Activated naive CD4-positive, alpha-beta T cell treated with anti-CD3 and anti-CD28 coated beads, Interleukin-2, amount 50 U/mL, for 72 hours (primary cell): Measurements from ENCODE around the gene PRXL2B. TPM values are rescaled to one million over a fixed set of nuclear protein-coding genes. Genes with fewer than 3 reads are reported as not detected.
A peak's percentile ranks its signal among the peaks of the same experiment; 100 is the strongest.
"Not testable (repeated sequence)": the region's sequence is repeated elsewhere in the genome, so short reads cannot be mapped to it uniquely, and the experiment has no call there.

Experiments used
- ATAC-seq, 2 donors: fragments of 150-1000 bp; cut with Tn5 transposase; 2 replicates each; pipeline ENCODE4 v1.10.0; 2021; ENCODE audit warnings: mild to moderate bottlenecking in 2 of 2, moderate library complexity in 2 of 2
- DNase-seq, 2 donors: peaks; one replicate each; pipeline ENCODE4 v3.0.0; 2021 to 2022; ENCODE audit warnings: low spot score in 2 of 2
- H3K27ac Mint-ChIP-seq, 2 donors: one replicate each; pipeline ENCODE4 v1.8.0; 2022; ENCODE audit warnings: mild to moderate bottlenecking in 2 of 2, mixed read lengths in 2 of 2
- H3K36me3 Mint-ChIP-seq, 2 donors: one replicate each; pipeline ENCODE4 v1.8.0; 2022; ENCODE audit warnings: mixed read lengths in 2 of 2
- H3K9me3 Mint-ChIP-seq, 2 donors: one replicate each; pipeline ENCODE4 v1.8.0; 2022; ENCODE audit warnings: mixed read lengths in 2 of 2
- total RNA-seq, 2 donors: library from RNA; stranded (reverse); gene quantifications; one replicate each; pipeline ENCODE4 v1.2.3, GENCODE V29; 2022

The PRXL2B gene
- total RNA-seq, 2 donors from 2014 or later = 34.7 to 38.8 TPM

- H3K9me3 Mint-ChIP-seq = no peaks in the 10 kb centered on the region
- H3K36me3 Mint-ChIP-seq = peaks cover 7 to 12% of the 10 kb centered on the region in 2 donors
- ATAC-seq (no peak), DNase-seq (no peak)
- H3K27ac Mint-ChIP-seq = peak overlapping the region; percentile 86 to 97
Observed at GRCh38 chr1:2558420-2558819, 28.2 kb upstream of the PRXL2B start.

GRCh38 chr1:2558861-2559260 lies 27.7 kb upstream of the PRXL2B start:
- ATAC-seq = no peak
- Mint-ChIP-seq H3K27ac (peak overlapping the region; percentile 86 to 97), H3K36me3 (peaks cover 7 to 12% of the 10 kb centered on the region in 2 donors), H3K9me3 (no peaks in the 10 kb centered on the region)
- no peak for DNase-seq

- DNase-seq = no peak
- Mint-ChIP-seq H3K27ac (no peak overlapping the region), H3K9me3 (no peaks in the 10 kb centered on the region), H3K36me3 (peaks cover 7 to 12% of the 10 kb centered on the region in 2 donors)
- ATAC-seq = no peak
Observed at GRCh38 chr1:2559509-2560298, 26.9 kb upstream of the PRXL2B start.

- Mint-ChIP-seq H3K9me3 (no peaks in the 10 kb centered on the region), H3K36me3 (peaks cover 7 to 12% of the 10 kb centered on the region in 2 donors), H3K27ac (peak overlapping the region in 1 of 2 donors; percentile 44)
- DNase-seq (no peak), ATAC-seq (no peak)
Observed at GRCh38 chr1:2560299-2561073, 26.1 kb upstream of the PRXL2B start.

- Mint-ChIP-seq H3K27ac (peak overlapping the region; percentile 31 to 69), H3K36me3 (peaks cover 5 to 7% of the 10 kb centered on the region in 2 donors), H3K9me3 (no peaks in the 10 kb centered on the region)
- DNase-seq (no peak), ATAC-seq (no peak)
Observed at GRCh38 chr1:2561446-2561845, 25.1 kb upstream of the PRXL2B start.

GRCh38 chr1:2561898-2562895 lies 24.4 kb upstream of the PRXL2B start:
- DNase-seq = peak in 1 of 2 donors; percentile 50
- no peaks in the 10 kb centered on the region for H3K36me3 Mint-ChIP-seq
- no peaks in the 10 kb centered on the region for H3K9me3 Mint-ChIP-seq
- peak; percentile 26 to 67 for ATAC-seq
- H3K27ac Mint-ChIP-seq = peak overlapping the region in 1 of 2 donors; percentile 69

- DNase-seq (no peak), ATAC-seq (no peak)
- H3K27ac Mint-ChIP-seq = peak overlapping the region in 1 of 2 donors; percentile 78
Observed at GRCh38 chr1:2563205-2563604, 23.4 kb upstream of the PRXL2B start.

GRCh38 chr1:2564006-2564814 lies 22.4 kb upstream of the PRXL2B start:
- H3K36me3 Mint-ChIP-seq = no peaks in the 10 kb centered on the region
- no peak for DNase-seq
- no peak for ATAC-seq
- peak overlapping the region in 1 of 2 donors; percentile 78 for H3K27ac Mint-ChIP-seq
- no peaks in the 10 kb centered on the region for H3K9me3 Mint-ChIP-seq

More at GRCh38 chr1:2563205-2563604, 23.4 kb upstream of the PRXL2B start:
- Mint-ChIP-seq H3K36me3 (no peaks in the 10 kb centered on the region), H3K9me3 (no peaks in the 10 kb centered on the region)

- DNase-seq (no peak), ATAC-seq (no peak)
- no peaks in the 10 kb centered on the region for H3K9me3 Mint-ChIP-seq
- no peaks in the 10 kb centered on the region for H3K36me3 Mint-ChIP-seq
- H3K27ac Mint-ChIP-seq = peak overlapping the region in 1 of 2 donors; percentile 78
Observed at GRCh38 chr1:2564815-2565374, 21.7 kb upstream of the PRXL2B start.

GRCh38 chr1:2566101-2567045 lies 20.2 kb upstream of the PRXL2B start:
- no peaks in the 10 kb centered on the region for H3K9me3 Mint-ChIP-seq
- no peak overlapping the region for H3K27ac Mint-ChIP-seq
- no peaks in the 10 kb centered on the region for H3K36me3 Mint-ChIP-seq
- DNase-seq (no peak), ATAC-seq (peak in 1 of 2 donors; percentile 9)

GRCh38 chr1:2567083-2567679 lies 19.4 kb upstream of the PRXL2B start:
- ATAC-seq (peak in 1 of 2 donors; percentile 16), DNase-seq (no peak)
- no peaks in the 10 kb centered on the region for H3K9me3 Mint-ChIP-seq
- peak overlapping the region in 1 of 2 donors; percentile 86 for H3K27ac Mint-ChIP-seq
- H3K36me3 Mint-ChIP-seq = no peaks in the 10 kb centered on the region

- not testable (repeated sequence) for DNase-seq, H3K9me3 Mint-ChIP-seq
- H3K27ac Mint-ChIP-seq = peak overlapping the region in 1 of 2 donors; percentile 70
- ATAC-seq = peak in 1 of 2 donors; percentile 23
- peaks cover 9 to 11% of the 10 kb centered on the region in 2 donors for H3K36me3 Mint-ChIP-seq
Observed at GRCh38 chr1:2568187-2568816, 18.3 kb upstream of the PRXL2B start.

- H3K9me3 Mint-ChIP-seq = peaks cover 11 to 17% of the 10 kb centered on the region in 2 donors
- H3K27ac Mint-ChIP-seq = peak overlapping the region in 1 of 2 donors; percentile 70
- H3K36me3 Mint-ChIP-seq = peaks cover 17 to 18% of the 10 kb centered on the region in 2 donors
- no peak for ATAC-seq
- DNase-seq = no peak
Observed at GRCh38 chr1:2569060-2569459, 17.5 kb upstream of the PRXL2B start.
